Stimulated activated CD8-positive, alpha-beta memory T cell treated with anti-CD3 and anti-CD28 coated beads, Interleukin-2, amount 100 ng/mL, for 1 hour (primary cell): ENCODE results near the gene NLGN2.

Experiments
- DNase-seq, 2 donors: peaks; one replicate each; pipeline ENCODE4 v3.0.0-alpha.2; 2020; ENCODE audit warnings: low read depth in 2 of 2

The NLGN2 gene

DNA sequence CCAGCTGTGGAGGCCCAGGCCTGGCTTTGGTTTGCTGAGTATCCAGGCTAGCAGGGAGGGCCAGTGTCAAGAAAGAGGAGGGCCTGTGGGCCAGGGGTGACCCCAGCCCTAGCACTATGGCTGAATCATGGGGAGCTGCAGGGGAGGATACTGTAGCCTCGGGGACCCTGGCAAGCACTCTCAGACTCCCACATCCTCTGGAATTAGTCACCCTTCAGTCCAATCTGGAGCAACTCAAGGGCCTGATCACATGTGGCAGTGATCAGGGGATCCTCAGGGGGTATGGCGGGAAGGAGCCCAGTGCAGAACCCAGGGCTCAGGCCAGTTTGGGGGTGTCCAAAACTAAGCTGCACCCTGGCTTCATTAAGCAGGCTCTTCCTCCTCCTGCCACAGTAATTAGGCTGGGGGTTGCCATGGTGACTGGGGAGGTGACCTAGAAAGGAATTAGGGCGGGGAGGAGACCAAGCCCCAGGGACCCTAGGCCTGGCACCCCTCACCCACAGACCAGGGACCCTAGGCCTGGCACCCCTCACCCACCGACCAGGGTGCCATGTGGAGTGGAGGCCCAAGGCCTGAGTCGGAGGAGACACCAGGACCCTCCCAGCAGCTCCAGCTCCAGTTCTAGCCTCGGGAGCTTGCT lies 5.8 kb downstream of the NLGN2 start:
- no peak for DNase-seq

DNA sequence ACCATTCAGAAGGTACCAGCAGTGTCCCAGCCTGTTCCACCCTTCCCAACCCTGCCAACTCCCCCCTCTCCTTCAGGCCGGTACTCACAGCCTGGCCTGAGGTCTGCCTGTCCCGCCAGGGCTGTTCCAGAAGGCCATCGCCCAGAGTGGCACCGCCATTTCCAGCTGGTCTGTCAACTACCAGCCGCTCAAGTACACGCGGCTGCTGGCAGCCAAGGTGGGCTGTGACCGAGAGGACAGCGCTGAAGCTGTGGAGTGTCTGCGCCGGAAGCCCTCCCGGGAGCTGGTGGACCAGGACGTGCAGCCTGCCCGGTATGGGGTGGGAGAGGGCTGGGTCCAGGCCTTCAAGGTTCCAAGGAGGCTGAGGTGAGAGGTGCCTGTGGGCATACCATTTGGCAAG lies 7.2 kb downstream of the NLGN2 start:
- no peak for DNase-seq

DNA sequence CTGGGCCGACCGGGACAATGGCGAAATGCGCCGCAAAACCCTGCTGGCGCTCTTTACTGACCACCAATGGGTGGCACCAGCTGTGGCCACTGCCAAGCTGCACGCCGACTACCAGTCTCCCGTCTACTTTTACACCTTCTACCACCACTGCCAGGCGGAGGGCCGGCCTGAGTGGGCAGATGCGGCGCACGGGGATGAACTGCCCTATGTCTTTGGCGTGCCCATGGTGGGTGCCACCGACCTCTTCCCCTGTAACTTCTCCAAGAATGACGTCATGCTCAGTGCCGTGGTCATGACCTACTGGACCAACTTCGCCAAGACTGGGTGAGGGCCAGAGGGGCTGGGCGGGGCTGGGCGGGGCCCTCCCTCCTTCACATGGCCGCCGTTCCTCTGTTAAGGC lies 8.1 kb downstream of the NLGN2 start:
- DNase-seq, result no peak

DNA sequence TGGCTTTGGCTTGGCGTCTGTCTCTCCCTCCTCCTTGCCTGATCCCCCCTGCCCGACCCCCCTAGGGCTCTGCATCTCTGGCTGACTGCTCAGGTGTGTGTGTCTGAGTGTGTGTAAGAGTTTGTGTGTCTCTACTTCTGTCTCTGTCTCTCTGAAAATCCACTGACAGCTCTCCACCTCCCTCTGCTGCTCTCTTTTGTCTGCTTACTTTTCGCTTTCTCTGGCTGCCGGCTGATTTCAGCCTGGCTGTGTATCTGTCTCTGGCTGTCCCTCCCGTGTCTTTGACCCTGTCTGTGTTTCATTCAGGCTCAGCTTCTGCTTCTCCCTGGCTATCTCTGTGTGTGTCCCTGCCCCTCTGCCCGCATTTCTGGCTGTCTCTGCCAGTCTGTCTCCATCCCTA lies 8.7 kb downstream of the NLGN2 start:
- no peak for DNase-seq

DNA sequence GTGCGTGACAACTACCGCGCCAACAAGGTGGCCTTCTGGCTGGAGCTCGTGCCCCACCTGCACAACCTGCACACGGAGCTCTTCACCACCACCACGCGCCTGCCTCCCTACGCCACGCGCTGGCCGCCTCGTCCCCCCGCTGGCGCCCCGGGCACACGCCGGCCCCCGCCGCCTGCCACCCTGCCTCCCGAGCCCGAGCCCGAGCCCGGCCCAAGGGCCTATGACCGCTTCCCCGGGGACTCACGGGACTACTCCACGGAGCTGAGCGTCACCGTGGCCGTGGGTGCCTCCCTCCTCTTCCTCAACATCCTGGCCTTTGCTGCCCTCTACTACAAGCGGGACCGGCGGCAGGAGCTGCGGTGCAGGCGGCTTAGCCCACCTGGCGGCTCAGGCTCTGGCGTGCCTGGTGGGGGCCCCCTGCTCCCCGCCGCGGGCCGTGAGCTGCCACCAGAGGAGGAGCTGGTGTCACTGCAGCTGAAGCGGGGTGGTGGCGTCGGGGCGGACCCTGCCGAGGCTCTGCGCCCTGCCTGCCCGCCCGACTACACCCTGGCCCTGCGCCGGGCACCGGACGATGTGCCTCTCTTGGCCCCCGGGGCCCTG lies 9.5 kb downstream of the NLGN2 start:
- no peak for DNase-seq

DNA sequence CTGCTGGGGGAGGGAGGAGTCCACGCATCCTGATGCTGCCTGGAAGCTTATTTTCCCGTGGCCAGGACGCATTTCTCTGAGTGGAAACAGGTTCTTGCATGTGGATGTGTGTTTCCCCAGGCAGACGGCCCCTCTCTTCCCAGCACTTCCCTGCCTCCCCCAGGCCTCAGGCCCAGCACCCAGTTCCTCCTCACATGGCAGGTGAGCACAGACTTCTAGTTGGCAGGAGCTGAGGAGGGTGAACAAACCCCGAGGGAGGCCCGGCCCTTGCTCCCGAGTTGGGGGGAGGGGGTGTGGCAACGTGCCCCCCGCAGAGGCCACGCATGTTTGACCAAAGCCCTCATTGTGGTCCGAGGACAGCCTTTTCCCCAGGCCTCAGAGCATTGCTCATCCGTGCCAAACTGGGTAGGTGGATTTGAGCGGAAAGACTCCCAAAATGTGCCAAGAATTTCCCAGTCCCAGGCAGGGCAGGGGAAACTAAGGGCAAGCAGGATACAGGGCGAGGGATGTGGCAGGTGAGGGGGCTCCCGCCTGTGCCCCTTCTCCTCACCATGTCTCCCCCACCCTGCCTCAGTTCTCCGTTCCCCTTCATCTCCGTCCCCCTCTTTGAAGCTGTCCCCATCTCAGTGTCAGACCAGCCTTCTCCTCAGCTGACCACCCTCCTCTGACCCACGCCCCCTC lies 11.0 kb downstream of the NLGN2 start:
- DNase-seq, result no peak

DNA sequence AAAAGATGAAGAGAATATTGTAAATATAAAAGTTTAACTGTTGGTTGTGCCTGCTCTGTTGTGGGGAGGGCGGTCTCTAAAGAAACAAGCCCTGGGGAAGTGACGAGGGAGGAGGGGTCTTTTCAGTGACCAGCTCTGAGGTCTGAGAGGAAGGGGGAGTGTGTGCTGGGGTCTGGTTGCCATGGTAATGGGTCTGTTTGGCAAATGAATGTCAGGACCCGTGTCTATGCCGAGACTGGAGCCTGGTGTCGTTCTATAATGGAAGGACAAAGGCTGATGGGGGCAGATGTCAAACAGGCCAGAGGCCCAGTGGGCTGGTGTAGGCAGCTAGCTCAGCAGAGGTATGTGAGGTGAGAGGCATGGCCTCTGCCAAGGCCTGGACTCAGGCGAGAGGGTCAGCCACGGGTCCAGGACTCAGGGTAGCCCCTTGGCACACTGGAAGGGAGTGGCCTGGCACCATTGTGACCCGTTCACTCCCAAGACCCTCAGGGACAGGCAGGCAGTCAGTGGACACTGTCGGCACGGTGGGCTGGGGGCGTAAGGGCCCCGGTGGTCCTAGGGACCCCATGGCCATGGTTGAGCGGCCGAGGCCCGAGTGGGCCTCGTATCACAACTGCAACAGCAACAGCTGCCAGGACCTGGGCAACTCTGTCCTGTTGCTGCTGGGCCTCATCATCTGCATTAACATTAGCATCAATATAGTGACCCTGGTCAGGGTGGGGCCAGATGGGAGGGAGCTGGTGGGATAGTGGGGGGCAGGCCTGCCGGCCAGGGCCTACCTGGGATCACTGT lies 12.4 kb downstream of the NLGN2 start, which contains the start of gene SPEM1:
Gene SPEM1 (plus strand): TSS at position 506 of the 792 bp plus-strand sequence. CDS start 61 bp downstream, at position 567.
- DNase-seq, result no peak

DNA sequence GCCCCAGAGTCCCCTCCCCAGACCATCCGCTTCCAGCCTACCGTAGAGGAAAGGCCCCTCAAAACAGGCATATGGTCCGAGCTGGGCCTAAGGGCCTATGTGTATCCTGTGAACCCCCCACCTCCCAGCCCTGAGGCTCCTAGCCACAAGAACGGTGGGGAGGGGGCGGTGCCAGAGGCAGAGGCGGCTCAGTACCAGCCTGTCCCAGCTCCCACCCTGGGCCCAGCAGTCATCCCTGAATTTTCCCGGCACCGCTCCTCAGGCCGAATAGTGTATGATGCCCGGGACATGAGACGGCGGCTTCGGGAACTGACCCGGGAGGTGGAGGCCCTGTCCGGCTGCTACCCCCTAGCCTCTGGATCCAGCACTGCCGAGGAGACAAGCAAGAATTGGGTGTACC lies 13.5 kb downstream of the NLGN2 start:
- DNase-seq, result no peak

DNA sequence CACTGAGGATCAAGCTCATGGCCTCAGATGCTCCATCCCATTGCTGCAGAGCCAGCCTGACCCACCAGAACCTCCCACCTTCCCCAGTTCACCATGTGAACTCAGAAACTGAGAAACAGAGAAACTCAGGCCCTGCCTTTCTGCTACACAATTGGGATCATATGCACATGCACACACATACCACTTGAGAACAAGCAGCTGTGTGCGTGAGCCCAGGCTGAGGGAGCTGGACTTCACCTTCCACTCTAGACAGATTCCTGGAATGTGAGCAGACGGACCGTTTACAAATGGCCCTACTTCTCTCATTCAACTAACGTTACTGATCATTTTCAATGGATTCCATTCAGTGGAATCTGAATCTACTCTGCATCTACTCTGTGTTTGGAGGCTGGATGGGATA lies 16.0 kb downstream of the NLGN2 start:
- DNase-seq, result no peak

DNA sequence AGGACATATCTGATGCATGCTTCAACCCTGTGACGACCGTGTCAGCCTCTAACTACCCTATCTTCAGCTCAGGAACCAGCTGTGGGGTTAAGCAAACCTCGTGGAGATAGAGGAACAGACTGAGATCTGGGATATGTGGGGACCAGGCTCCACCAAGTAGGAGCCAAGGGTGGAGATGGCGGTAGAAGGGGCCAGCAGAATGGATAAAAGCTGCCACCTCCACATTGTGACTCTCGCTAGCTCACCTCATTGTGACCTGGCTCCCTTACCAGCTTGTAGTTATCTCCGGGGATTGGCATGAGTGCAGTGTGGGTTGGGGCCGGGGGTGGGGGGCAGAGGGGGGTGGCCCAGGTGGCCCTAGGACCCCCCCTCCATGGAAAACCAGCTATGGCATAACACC lies 17.7 kb downstream of the NLGN2 start, which contains the start of gene SPEM2:
Gene SPEM2 (plus strand): TSS at position 301 of the 400 bp plus-strand sequence. CDS start 73 bp downstream, at position 374.
- no peak for DNase-seq

DNA sequence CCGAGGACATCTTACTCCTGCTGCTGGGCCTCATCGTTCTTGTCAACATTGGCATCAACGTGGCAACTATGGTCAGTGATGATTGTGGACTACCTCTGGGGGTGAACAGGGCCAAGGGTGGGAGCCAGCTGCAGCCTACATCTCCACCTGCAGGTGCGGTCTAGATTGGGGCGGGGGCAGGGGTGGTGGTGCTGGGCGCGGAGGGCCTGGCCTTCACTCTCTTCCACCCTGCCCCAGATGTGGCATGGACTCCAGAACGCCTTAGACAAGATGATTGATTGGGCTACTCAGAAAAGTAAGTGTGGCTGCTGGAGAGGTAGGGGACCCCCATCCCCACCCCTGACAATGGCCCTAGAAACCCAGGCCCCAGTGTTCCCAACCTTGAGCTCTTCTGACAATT lies 18.1 kb downstream of the NLGN2 start:
- DNase-seq, result no peak

DNA sequence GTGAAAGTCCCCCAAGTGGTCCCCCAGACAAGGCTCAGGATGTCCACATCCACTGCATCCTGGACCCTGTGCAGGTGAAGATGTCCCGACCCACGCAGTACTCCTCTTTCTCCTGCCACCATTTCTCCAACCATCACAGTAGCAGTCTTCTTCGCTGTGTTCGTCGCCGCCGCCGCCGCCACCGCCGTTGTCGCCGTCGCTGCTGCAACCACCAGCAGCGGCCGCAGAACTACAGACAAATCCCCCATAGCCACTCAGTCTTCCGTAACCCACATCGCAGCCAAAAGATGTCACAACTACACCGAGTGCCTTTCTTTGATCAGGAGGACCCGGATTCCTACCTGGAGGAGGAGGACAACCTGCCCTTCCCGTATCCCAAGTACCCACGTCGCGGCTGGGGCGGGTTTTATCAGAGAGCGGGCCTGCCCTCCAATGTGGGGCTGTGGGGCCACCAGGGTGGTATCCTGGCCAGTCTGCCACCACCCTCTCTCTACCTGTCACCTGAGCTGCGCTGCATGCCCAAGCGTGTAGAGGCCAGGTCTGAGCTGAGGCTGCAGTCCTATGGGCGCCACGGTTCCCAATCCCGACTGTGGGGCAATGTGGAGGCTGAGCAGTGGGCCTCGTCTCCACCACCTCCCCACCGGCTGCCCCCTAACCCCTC lies 18.7 kb downstream of the NLGN2 start:
- DNase-seq, result no peak

DNA sequence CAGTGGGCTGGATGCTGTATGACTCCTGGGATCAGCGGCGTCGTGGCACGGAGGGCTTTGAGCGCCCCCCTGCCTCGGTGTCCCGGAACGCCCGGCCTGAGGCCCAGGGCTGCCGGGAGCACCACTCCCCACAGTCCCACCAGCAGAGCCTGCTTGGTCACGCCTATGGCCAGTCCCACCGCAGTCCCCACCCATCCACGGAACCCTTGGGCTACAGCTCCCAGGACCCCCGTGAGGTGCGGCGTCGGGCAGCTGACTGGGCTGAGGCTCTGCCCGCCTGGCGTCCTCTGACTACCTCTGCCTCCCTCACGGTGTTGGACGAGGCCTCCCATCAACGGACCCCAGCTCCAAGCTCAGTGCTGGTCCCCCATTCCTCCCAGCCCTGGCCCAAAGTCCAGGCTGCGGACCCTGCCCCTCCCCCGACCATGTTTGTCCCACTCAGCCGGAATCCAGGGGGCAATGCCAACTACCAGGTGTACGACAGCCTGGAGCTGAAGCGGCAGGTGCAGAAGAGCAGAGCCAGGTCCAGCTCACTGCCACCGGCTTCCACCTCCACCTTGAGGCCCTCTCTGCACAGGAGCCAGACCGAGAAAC lies 19.3 kb downstream of the NLGN2 start:
- no peak for DNase-seq

DNA sequence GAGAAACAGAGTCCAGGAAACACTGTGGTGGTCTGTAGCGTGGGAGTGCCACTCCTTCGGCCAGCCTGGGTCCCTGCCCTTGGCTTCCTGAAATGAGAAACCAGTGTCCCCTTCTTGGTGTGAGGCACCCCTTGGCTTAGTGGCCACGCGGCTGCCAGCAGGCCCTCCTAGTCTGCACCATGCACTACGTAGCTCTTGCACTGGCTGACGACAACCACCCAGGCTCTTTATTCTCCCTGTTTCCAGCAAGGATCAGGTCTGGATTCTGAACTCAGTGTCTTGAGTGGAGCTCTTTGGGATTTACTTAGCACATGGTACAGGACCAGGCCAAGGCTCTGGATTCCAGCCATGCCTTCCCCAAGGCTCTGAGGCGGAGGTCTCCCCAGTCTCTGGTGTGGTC lies 19.9 kb downstream of the NLGN2 start:
- DNase-seq, result no peak

DNA sequence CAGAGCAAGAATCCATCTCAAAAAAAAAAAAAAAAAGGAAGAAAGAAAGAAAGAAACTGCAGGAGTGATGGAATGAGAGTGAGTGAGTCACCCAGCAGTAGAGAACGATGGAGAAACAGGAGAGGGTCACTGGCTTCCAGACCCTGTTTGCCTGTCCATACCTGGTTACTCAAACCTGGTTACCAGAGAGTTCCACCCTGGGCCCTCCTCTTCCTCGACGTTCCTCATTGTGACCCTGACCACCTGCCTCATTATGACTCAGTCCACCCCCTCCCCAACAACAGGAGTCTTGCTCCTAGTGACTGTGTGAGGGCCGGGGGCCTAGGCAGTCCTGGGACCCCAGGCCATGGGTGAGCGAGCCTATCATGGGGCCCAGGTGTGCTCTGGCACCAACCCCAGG lies 20.9 kb downstream of the NLGN2 start, which contains the start of gene SPEM3:
Gene SPEM3 (plus strand): TSS at position 301 of the 400 bp plus-strand sequence. CDS start 46 bp downstream, at position 347.
- no peak for DNase-seq

DNA sequence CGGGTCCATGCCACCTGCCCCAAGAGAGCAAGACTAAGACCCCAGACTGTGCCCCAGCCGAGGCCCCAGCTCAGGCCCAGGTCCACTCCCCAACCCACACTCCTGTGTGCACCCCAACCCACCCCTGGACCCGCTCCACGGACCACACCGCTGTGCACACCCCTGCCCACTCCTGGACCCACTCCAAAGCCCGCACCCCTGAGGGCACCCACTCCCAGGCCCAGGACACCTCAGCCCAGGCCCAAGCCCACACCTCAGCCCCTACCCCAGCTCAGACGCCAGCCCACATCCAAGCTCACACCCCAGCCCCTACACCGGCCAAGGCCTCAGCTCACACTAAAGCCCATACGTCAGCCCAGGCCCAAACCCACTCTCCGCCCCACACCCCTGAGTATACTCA lies 22.1 kb downstream of the NLGN2 start:
- DNase-seq, result no peak

DNA sequence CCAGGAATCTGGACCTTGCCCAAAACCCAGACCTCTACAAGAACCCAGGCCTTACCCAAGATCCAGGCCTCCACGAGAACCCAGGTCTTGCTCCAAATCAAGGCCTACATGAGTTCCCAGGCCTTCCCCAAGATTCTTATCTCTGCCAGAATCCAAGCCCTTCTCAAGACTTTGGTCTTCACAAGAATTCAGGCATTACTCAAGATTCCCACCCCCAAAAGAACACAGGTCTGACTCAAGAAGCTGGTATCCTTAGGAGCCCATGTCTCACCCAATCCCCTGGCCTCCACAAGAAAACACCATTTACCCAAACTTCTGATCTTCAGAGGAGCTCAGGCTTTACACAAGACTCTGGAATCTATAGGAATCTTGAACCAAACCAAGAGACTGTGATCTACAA lies 23.6 kb downstream of the NLGN2 start:
- no peak for DNase-seq

DNA sequence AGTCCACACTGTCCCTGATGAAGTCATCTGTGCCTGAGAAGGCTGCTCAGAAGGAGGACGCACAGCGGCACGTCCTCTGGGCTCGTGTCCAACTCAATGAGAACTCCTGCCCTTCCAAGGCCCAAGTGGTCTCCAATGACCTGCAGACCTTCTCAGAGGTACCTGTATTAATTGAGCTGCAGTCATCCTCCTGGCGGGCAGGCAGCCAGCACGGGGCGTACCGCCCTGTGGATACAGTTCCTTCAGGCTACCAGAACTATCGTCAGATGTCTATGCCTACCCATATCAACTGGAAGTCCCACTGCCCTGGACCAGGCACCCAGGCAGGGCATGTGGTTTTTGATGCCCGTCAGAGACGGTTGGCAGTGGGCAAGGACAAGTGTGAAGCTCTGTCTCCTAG lies 24.7 kb downstream of the NLGN2 start:
- DNase-seq, result no peak

DNA sequence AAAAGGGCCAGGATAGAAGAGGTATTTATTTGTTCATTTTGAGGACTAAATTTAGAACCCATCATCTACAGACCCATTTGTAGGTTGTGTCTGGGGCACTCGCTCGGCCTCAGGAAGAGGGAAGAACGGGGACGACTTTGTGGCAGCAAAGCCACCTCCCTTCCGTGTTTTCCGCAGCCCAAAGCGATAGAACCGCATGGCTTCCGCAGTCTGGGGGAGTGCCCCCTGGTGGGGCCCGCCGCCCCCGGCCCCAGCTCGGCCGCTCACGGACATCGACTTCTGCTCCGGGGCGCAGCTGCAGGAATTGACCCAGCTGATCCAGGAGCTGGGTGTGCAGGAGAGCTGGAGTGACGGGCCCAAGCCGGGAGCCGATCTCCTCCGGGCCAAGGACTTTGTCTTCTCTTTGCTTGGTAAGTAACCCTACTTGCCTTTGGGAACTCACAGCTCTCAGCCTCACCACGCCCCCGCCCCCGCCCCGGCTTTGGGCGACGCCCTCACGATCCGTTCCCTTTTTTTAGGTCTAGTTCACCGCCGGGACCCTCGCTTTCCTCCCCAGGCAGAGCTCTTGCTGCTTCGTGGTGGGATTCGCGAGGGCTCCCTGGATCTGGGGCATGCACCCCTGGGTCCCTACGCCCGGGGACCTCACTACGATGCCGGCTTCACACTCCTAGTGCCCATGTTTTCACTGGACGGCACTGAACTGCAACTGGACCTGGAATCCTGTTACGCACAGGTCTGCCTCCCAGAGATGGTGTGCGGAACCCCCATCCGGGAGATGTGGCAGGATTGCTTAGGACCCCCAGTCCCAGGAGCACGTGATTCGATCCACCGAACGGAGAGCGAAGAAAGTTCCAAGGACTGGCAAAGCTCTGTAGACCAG lies 28.3 kb downstream of the NLGN2 start:
- DNase-seq, result peak in 1 of 2 donors; percentile 26
